ENCODE results near the gene CABLES1. TPM values are rescaled to one million over a fixed set of nuclear protein-coding genes. Genes with fewer than 3 reads are reported as not detected.

CABLES1 gene
- total RNA-seq, 1 donor from 2014 or later: 39.3 TPM

DNA sequence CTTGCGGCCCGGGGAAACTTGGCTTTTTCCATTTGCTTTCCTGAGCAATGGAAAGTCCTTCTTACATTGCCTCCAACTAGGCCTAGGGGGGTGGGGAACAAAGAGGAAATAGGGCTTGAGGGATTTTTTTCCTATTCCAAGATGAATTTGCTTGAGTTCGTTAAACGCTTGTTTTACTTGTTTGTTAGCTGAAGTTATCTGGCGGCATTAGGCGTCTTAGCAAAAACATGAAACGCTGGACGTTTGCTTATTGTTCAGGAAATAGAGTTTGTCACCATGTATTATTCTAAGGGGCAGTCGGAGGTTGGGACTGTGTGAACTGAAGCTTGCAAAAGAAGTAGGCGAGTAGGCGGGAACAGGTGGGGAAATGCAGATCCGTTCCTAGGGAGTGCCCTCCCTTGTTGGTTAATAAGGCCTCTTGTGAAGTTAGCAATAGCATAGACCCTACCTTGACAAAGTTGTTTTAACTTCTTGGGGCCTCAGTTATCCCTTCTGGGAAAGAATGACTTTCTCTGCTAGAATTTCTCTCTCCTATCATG, 1.9 kb downstream of the CABLES1 start:
- TF ChIP-seq, protein P1, sequence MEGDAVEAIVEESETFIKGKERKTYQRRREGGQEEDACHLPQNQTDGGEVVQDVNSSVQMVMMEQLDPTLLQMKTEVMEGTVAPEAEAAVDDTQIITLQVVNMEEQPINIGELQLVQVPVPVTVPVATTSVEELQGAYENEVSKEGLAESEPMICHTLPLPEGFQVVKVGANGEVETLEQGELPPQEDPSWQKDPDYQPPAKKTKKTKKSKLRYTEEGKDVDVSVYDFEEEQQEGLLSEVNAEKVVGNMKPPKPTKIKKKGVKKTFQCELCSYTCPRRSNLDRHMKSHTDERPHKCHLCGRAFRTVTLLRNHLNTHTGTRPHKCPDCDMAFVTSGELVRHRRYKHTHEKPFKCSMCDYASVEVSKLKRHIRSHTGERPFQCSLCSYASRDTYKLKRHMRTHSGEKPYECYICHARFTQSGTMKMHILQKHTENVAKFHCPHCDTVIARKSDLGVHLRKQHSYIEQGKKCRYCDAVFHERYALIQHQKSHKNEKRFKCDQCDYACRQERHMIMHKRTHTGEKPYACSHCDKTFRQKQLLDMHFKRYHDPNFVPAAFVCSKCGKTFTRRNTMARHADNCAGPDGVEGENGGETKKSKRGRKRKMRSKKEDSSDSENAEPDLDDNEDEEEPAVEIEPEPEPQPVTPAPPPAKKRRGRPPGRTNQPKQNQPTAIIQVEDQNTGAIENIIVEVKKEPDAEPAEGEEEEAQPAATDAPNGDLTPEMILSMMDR (IDR thresholded peaks at IDR 0.05): no peak
- peak in 1 of 2 donors; percentile 3 for TF ChIP-seq POLR2AphosphoS5 (IDR thresholded peaks at IDR 0.05; ENCODE audit: insufficient read depth in 1 of 2, low read depth in 1 of 2)
- DNase-seq (ENCODE audit: extremely low spot score in 2 of 2): no peak
- Histone ChIP-seq H3K9me3 (no peaks in the 10 kb centered on the region), H3K27me3 (no peaks in the 10 kb centered on the region), H3K36me3 (no peaks in the 10 kb centered on the region), H3K4me3 (peak overlapping the region; percentile 50 to 80), H3K27ac (peak overlapping the region; percentile 81), H3K4me1 (peaks cover 47% of the 10 kb centered on the region)
- intact Hi-C loops (cut with DNase I): loop anchor here (5.0 to 10.0 kb wide), 3 partner anchors 98 to 240 kb away; no protein-coding TSS in a partner anchor

DNA sequence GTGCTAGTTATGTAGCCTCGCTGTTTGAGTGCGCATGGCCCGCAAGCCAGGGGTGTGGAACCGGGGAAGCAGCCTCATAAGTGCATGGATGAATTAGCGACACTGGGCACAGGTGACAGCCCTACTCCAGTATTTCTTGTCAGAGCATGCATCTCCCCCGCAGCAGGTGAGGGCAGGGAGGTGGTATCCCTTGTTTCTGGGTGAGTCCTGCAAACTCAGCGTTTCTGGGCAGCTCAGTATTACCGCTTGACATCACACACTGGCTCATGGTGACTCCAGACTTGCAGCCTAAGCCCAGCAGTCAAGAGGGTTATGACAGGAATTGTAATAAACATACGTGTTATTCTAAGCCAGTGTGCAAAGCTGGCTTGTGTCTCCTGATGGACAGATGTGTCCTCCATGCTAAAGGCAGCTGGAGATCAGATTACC, 2.5 kb downstream of the CABLES1 start:
- Histone ChIP-seq H3K4me3 (peak overlapping the region; percentile 50 to 80), H3K4me1 (peaks cover 54% of the 10 kb centered on the region), H3K9me3 (no peaks in the 10 kb centered on the region), H3K27me3 (no peaks in the 10 kb centered on the region), H3K27ac (peak overlapping the region; percentile 81), H3K36me3 (no peaks in the 10 kb centered on the region)
- intact Hi-C loops (cut with DNase I): loop anchor here (5.0 to 10.0 kb wide), 3 partner anchors 97 to 239 kb away; no protein-coding TSS in a partner anchor
- TF ChIP-seq POLR2AphosphoS5 (IDR thresholded peaks at IDR 0.05; ENCODE audit: insufficient read depth in 1 of 2, low read depth in 1 of 2) (no peak), POLR2A (IDR thresholded peaks at IDR 0.05) (no peak)
- no peak for DNase-seq (ENCODE audit: extremely low spot score in 2 of 2)

DNA sequence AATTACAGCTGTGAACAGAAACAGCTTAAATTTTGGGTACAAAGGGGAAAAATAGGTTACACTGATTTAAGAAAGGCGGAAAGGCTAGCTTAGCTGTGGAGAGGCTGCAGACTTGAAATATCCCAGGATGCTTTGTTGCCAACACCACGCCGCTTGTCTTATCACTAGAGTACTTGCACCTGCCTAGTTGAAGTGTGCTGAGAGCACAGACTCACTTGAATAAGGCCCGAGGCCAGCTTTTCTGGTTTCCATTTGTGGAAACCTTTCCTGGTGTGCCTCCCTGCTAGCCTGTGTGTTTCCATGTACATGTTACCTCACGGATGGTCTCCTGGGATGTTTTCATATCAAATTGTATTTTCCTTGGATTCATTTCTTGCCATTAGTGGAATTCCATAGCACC, 3.2 kb downstream of the CABLES1 start:
- no peaks in the 10 kb centered on the region for H3K27me3 ChIP-seq

DNA sequence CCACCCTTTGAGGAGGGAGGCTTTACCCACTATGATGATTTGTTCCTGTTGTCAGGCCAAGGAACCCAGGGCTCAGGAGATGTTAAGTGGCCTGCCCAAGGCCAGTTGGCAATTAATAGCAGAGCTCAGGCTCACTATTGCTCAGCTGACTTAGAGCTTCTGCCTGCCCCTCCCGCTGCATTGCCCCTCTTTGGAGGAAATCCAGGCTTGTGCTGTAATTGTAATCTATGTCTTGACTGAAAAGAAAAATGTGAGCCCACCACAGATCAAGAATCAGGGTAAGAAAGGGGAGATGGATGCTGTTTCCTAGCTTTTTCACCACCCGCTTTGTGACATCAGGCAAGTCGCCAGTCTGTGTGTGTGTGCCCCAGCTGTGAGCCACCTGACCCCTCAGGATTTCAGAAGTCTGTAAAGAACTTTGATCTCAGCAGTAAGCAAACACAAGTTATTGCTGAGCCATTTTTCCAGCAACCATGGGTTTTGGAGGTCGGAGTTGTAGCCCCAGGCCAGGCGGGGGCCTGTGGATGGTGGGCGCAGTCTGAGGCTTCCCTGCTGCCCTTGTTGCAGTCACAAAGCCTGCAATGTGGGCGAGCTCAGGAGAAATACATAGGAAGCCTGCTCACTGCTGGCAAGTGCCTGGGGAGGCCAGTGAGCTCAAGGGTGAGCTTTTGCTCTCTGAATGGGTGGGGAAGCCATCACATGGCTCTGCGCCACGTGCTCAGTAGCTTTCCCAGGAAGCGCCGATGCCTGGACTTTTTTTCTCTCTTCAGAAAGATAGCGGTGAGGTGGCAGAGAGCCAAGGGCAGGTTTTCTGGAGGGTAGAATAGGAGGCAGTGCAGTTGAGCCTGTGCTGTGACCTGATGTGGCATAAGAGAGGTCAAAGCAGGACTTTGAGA, 6.1 kb downstream of the CABLES1 start:
- H3K27me3 ChIP-seq: no peaks in the 10 kb centered on the region
- no peak overlapping the region for H3K4me3 ChIP-seq
- no peaks in the 10 kb centered on the region for H3K9me3 ChIP-seq
- no peaks in the 10 kb centered on the region for H3K36me3 ChIP-seq
- DNase-seq (ENCODE audit: extremely low spot score in 2 of 2): no peak
- peak overlapping the region; percentile 20 for H3K27ac ChIP-seq
- H3K4me1 ChIP-seq: peaks cover 56% of the 10 kb centered on the region
- intact Hi-C loops (cut with DNase I): no loop called here
- TF ChIP-seq, protein P1 (IDR thresholded peaks at IDR 0.05): no peak
- TF ChIP-seq POLR2A (IDR thresholded peaks at IDR 0.05): no peak
- no peak for TF ChIP-seq POLR2AphosphoS5 (IDR thresholded peaks at IDR 0.05; ENCODE audit: insufficient read depth in 1 of 2, low read depth in 1 of 2)

More for the DNA sequence above, 3.2 kb downstream of the CABLES1 start:
- Histone ChIP-seq H3K4me1 (peaks cover 61% of the 10 kb centered on the region), H3K36me3 (no peaks in the 10 kb centered on the region), H3K9me3 (no peaks in the 10 kb centered on the region), H3K27ac (no peak overlapping the region), H3K4me3 (no peak overlapping the region)
- TF ChIP-seq POLR2A (IDR thresholded peaks at IDR 0.05) (no peak), POLR2AphosphoS5 (IDR thresholded peaks at IDR 0.05; ENCODE audit: insufficient read depth in 1 of 2, low read depth in 1 of 2) (no peak)
- TF ChIP-seq, protein P1 (IDR thresholded peaks at IDR 0.05): no peak
- intact Hi-C loops (cut with DNase I): loop anchor here (5.0 to 10.0 kb wide), 3 partner anchors 96 to 239 kb away; no protein-coding TSS in a partner anchor
- no peak for DNase-seq (ENCODE audit: extremely low spot score in 2 of 2)

DNA sequence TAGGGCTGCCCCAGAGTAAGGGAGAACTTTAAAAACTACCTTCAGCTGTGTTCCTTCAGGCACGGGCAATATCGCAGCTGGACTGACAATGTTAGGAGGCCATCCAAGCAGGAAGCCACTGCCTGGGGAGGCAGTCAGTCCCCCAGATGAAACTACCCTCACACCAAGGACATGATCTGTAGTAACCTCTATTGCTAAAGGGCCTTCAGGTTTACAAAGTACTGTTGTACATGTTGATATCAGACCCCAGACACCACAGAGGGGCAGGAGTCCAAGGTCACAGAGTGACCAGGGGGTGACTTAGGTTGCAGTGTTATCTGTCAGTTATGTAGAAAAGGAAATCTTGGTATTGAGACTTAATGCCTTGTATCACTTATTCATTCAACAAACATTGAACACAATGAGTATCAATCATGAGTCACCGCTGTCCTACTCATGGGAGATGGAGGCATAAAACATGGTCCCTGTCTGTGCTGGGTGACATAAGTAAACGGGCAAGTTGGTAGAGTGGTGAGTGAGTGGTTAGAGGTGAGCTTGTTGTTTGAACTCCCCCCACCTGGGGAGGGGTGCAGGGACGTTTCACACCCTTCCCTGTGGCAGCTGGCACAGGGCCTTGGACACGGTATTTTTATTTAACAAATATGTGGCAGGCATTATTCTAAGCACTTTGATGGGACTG, 7.1 kb downstream of the CABLES1 start:
- Histone ChIP-seq H3K27me3 (no peaks in the 10 kb centered on the region), H3K36me3 (no peaks in the 10 kb centered on the region), H3K27ac (peak overlapping the region; percentile 73), H3K9me3 (no peaks in the 10 kb centered on the region), H3K4me1 (peaks cover 50% of the 10 kb centered on the region), H3K4me3 (no peak overlapping the region)
- DNase-seq (ENCODE audit: extremely low spot score in 2 of 2): no peak
- intact Hi-C loops (cut with DNase I): no loop called here
- TF ChIP-seq POLR2A (IDR thresholded peaks at IDR 0.05): no peak
- TF ChIP-seq, protein P1 (IDR thresholded peaks at IDR 0.05): no peak
- TF ChIP-seq POLR2AphosphoS5 (IDR thresholded peaks at IDR 0.05; ENCODE audit: insufficient read depth in 1 of 2, low read depth in 1 of 2): no peak

Measured in vagina (tissue), 2 donors.